ENCODE data around the gene KCNJ6.

The KCNJ6 gene

DNA sequence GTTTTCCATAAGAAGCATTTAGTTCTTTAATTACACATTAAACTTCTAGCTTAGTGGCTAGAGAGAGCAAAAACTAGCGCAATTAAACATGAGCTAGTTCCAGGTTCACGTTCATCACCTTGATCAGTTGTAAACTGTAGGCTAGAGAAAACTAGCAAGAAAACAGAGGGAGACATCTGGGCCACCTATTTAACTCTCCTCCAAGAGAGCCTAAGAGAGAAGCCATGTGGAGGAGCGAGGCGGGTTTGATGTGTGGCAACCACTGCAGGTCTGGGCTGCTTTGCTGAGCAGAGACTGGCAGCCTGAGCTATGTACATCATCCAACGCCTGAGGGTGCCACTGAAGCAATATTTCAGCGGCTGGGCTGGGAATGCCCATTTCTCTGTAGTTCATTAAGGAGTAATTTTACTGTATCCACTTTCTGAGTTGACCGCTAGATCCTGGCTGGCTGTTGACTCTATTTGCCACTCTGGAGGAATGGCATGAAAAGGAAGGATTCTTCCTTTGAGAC lies 296.7 kb downstream of the KCNJ6 start:
- intact Hi-C loops (cut with micrococcal nuclease) = no loop called here
- H3K27me3 Mint-ChIP-seq = no peaks in the 10 kb centered on the region
- H3K4me3 Mint-ChIP-seq = no peak overlapping the region
- no peak overlapping the region for H3K27ac Mint-ChIP-seq
- H3K9me3 Mint-ChIP-seq = peaks cover 5% of the 10 kb centered on the region
- H3K4me1 Mint-ChIP-seq (ENCODE audit: low read depth) = no peaks in the 10 kb centered on the region
- no peaks in the 10 kb centered on the region for H3K36me3 Mint-ChIP-seq (ENCODE audit: low read depth)

DNA sequence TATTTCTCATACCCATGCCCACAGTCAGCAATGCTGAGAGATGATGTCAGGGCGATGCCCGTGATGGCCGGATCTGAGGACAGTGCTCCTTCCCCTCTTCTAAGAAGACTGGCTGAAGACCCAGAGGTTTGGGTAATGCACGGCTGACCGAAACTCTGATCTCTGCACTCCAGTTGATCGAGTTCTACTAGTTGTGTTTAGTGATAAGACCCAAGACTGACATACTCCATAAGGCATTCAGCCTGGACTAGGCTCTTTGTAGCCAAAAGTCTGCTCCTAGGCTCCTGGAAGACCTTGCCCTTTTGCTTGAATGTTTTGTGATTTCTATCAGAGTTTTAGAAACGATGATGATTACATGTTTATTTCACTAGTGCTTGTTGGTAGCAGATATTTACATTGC lies 298.2 kb downstream of the KCNJ6 start:
- Mint-ChIP-seq H3K27me3 (no peaks in the 10 kb centered on the region), H3K4me1 (ENCODE audit: low read depth) (no peaks in the 10 kb centered on the region)

GRCh38 chr21:37615962-37616361 lies 300.3 kb downstream of the KCNJ6 start:
- Mint-ChIP-seq H3K27me3 (no peaks in the 10 kb centered on the region), H3K4me3 (no peak overlapping the region), H3K9me3 (peaks cover 13% of the 10 kb centered on the region), H3K27ac (no peak overlapping the region), H3K36me3 (ENCODE audit: low read depth) (no peaks in the 10 kb centered on the region), H3K4me1 (ENCODE audit: low read depth) (no peaks in the 10 kb centered on the region)
- intact Hi-C loops (cut with micrococcal nuclease) = no loop called here

More for the DNA sequence above, 298.2 kb downstream of the KCNJ6 start:
- Mint-ChIP-seq H3K9me3 (peaks cover 13% of the 10 kb centered on the region), H3K4me3 (no peak overlapping the region), H3K36me3 (ENCODE audit: low read depth) (no peaks in the 10 kb centered on the region), H3K27ac (no peak overlapping the region)
- intact Hi-C loops (cut with micrococcal nuclease) = no loop called here

DNA sequence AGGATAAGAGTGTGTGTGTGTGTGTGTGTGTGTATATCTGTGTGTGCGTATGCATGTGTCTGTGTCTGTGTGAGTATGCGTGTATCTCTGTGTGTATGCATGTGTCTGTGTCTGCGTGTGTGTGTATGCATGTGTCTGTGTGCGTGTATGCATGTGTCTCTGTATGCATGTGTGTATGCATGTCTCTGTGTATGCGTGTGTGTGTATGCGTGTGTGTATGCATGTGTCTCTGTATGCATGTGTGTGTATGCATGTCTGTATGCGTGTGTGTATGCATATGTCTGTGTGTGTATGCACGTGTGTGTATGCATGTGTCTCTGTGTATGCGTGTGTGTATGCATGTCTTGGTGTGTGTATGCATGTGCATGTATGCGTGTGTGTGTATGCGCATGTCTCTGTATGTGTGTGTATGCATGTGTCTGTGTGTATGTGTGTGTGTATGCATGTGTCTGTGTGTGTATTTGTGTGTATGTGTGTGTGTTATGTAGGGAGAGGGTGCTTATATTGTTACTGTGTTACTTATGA lies 301.8 kb downstream of the KCNJ6 start:
- no peak overlapping the region for H3K4me3 Mint-ChIP-seq
- H3K4me1 Mint-ChIP-seq (ENCODE audit: low read depth) = no peaks in the 10 kb centered on the region
- H3K27me3 Mint-ChIP-seq = no peaks in the 10 kb centered on the region
- no peaks in the 10 kb centered on the region for H3K36me3 Mint-ChIP-seq (ENCODE audit: low read depth)
- intact Hi-C loops (cut with micrococcal nuclease) = no loop called here
- peaks cover 13% of the 10 kb centered on the region for H3K9me3 Mint-ChIP-seq
- no peak overlapping the region for H3K27ac Mint-ChIP-seq

DNA sequence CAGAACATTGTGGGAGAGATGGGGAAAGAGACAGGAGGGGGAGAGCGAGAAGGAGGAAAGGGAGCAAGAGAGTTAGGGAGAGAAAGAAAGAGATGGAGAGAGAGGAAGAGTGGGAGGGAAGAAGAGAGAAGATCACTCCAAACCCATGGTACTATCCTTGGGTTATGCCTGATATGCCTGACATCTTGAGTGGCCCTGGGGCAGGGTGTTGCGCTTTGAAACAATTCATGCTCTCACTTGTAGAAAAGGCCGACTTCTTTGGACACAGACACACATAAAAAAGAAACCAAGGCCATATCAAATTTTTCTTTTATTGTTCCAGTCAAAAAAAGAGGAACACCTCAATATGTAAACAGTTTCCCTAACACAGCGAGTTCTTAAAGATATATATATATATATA lies 309.2 kb downstream of the KCNJ6 start:
- H3K27me3 Mint-ChIP-seq = peaks cover 2% of the 10 kb centered on the region
- no peaks in the 10 kb centered on the region for H3K4me1 Mint-ChIP-seq (ENCODE audit: low read depth)
- no peaks in the 10 kb centered on the region for H3K36me3 Mint-ChIP-seq (ENCODE audit: low read depth)
- intact Hi-C loops (cut with micrococcal nuclease) = no loop called here
- no peak overlapping the region for H3K27ac Mint-ChIP-seq
- peaks cover 11% of the 10 kb centered on the region for H3K9me3 Mint-ChIP-seq
- H3K4me3 Mint-ChIP-seq = no peak overlapping the region

- H3K27ac Mint-ChIP-seq = no peak overlapping the region
- H3K4me3 Mint-ChIP-seq = no peak overlapping the region
- no peaks in the 10 kb centered on the region for H3K4me1 Mint-ChIP-seq (ENCODE audit: low read depth)
- peaks cover 2% of the 10 kb centered on the region for H3K27me3 Mint-ChIP-seq
- peaks cover 11% of the 10 kb centered on the region for H3K9me3 Mint-ChIP-seq
- intact Hi-C loops (cut with micrococcal nuclease) = no loop called here
- H3K36me3 Mint-ChIP-seq (ENCODE audit: low read depth) = no peaks in the 10 kb centered on the region
Observed at GRCh38 chr21:37606549-37606948, 309.7 kb downstream of the KCNJ6 start.

DNA sequence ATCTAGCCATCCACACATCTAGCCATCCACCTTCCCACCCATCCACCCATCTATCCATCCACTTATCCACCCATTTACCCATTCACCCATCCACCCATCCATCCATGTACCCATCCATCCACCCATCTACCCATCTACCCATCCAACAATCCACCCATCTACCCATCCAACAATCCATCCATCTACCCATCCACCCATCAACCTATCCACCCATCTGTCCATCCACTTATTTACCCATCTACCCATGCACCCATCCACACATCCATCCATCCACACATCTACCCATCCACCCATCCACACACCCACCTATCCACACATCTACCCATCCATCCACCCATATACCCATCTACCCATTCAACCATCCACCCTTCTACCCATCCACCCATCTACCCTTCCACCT lies 311.3 kb downstream of the KCNJ6 start:
- H3K9me3 Mint-ChIP-seq = peaks cover 11% of the 10 kb centered on the region
- intact Hi-C loops (cut with micrococcal nuclease) = no loop called here
- peaks cover 2% of the 10 kb centered on the region for H3K27me3 Mint-ChIP-seq
- H3K36me3 Mint-ChIP-seq (ENCODE audit: low read depth) = no peaks in the 10 kb centered on the region
- H3K27ac Mint-ChIP-seq = no peak overlapping the region
- H3K4me1 Mint-ChIP-seq (ENCODE audit: low read depth) = no peaks in the 10 kb centered on the region
- no peak overlapping the region for H3K4me3 Mint-ChIP-seq

- intact Hi-C loops (cut with micrococcal nuclease) = no loop called here
- peaks cover under 1% of the 10 kb centered on the region for H3K27me3 Mint-ChIP-seq
- no peak overlapping the region for H3K4me3 Mint-ChIP-seq
- H3K36me3 Mint-ChIP-seq (ENCODE audit: low read depth) = no peaks in the 10 kb centered on the region
- H3K9me3 Mint-ChIP-seq = peaks cover 11% of the 10 kb centered on the region
- H3K4me1 Mint-ChIP-seq (ENCODE audit: low read depth) = no peaks in the 10 kb centered on the region
- no peak overlapping the region for H3K27ac Mint-ChIP-seq
Observed at GRCh38 chr21:37603129-37603528, 313.1 kb downstream of the KCNJ6 start.

GRCh38 chr21:37601915-37602314 lies 314.3 kb downstream of the KCNJ6 start:
- Mint-ChIP-seq H3K9me3 (peaks cover 13% of the 10 kb centered on the region), H3K4me3 (no peak overlapping the region), H3K27me3 (no peaks in the 10 kb centered on the region), H3K36me3 (ENCODE audit: low read depth) (no peaks in the 10 kb centered on the region), H3K27ac (no peak overlapping the region), H3K4me1 (ENCODE audit: low read depth) (no peaks in the 10 kb centered on the region)
- intact Hi-C loops (cut with micrococcal nuclease) = no loop called here

GRCh38 chr21:37601027-37601426 lies 315.2 kb downstream of the KCNJ6 start:
- H3K36me3 Mint-ChIP-seq (ENCODE audit: low read depth) = no peaks in the 10 kb centered on the region
- peaks cover 16% of the 10 kb centered on the region for H3K9me3 Mint-ChIP-seq
- intact Hi-C loops (cut with micrococcal nuclease) = no loop called here
- no peak overlapping the region for H3K4me3 Mint-ChIP-seq
- H3K27me3 Mint-ChIP-seq = no peaks in the 10 kb centered on the region
- H3K4me1 Mint-ChIP-seq (ENCODE audit: low read depth) = no peaks in the 10 kb centered on the region
- H3K27ac Mint-ChIP-seq = no peak overlapping the region

GRCh38 chr21:37595944-37596343 lies 320.3 kb downstream of the KCNJ6 start:
- Mint-ChIP-seq H3K4me3 (no peak overlapping the region), H3K9me3 (peaks cover 5% of the 10 kb centered on the region), H3K27ac (no peak overlapping the region), H3K36me3 (ENCODE audit: low read depth) (no peaks in the 10 kb centered on the region), H3K4me1 (ENCODE audit: low read depth) (no peaks in the 10 kb centered on the region), H3K27me3 (peaks cover 2% of the 10 kb centered on the region)
- intact Hi-C loops (cut with micrococcal nuclease) = no loop called here

- H3K27me3 Mint-ChIP-seq = peaks cover 2% of the 10 kb centered on the region
- H3K27ac Mint-ChIP-seq = no peak overlapping the region
- peaks cover 5% of the 10 kb centered on the region for H3K9me3 Mint-ChIP-seq
- no peak overlapping the region for H3K4me3 Mint-ChIP-seq
- H3K4me1 Mint-ChIP-seq (ENCODE audit: low read depth) = no peaks in the 10 kb centered on the region
- intact Hi-C loops (cut with micrococcal nuclease) = no loop called here
- no peaks in the 10 kb centered on the region for H3K36me3 Mint-ChIP-seq (ENCODE audit: low read depth)
Observed at GRCh38 chr21:37594472-37594951, 321.7 kb downstream of the KCNJ6 start.

DNA sequence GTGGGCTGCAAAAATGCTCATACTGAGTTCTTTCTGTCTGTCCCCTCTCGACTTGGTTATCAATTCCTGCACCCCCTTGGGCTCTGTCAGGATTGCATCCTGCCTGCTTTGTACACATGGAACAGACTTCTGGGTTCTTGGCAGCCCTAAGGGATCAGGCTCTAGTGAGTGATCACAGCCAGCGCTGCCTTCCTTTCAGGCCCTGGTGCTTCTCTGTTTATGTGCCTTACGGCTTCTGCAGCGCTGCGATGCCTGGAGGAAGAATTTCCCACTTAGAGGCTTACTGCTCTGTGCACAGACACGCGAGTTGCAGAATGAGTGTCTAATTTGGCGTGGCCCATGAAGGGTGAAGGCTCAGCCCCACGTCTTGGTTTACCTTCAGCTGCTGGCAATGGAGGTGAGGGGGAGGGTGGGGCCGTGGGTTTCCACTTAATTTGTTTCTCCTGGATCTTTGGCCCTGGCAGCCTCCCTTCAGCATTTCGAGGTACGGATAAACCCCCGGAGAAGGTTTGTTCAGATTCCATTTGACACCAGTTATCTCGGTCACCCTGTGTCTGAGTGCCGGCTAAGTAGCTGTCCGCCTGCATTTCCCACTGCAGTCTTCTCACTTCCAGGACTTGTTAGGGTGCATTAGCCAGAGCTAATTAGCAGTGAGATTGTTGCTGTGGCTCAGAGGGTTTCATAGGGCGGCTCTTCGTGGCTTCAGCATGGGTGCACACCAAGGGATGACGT lies 322.4 kb downstream of the KCNJ6 start:
- intact Hi-C loops (cut with micrococcal nuclease) = no loop called here
- H3K27ac Mint-ChIP-seq = no peak overlapping the region
- peaks cover 5% of the 10 kb centered on the region for H3K9me3 Mint-ChIP-seq
- H3K4me3 Mint-ChIP-seq = no peak overlapping the region
- peaks cover 2% of the 10 kb centered on the region for H3K27me3 Mint-ChIP-seq
- no peaks in the 10 kb centered on the region for H3K4me1 Mint-ChIP-seq (ENCODE audit: low read depth)
- no peaks in the 10 kb centered on the region for H3K36me3 Mint-ChIP-seq (ENCODE audit: low read depth)

DNA sequence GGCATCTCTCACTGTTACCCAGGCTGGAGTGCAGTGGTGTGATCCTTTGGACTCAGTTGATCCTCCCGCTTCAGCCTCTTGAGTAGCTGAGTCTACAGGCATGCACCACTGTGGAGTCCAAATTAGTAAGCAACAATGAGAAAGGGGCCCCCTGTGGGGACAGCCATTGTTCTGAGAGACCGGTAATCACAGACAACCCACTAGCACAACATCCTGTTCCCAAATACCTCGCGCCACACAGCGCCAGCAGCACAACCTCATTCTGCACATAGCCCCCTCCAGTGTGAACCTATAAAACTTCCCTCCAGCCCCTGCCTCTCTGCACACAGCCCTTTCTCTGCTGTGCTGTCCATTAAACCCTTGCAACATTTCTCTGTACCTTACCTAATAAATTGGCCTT lies 323.2 kb downstream of the KCNJ6 start:
- H3K4me3 Mint-ChIP-seq = no peak overlapping the region
- peaks cover 5% of the 10 kb centered on the region for H3K9me3 Mint-ChIP-seq
- no peaks in the 10 kb centered on the region for H3K36me3 Mint-ChIP-seq (ENCODE audit: low read depth)
- H3K4me1 Mint-ChIP-seq (ENCODE audit: low read depth) = no peaks in the 10 kb centered on the region
- no peak overlapping the region for H3K27ac Mint-ChIP-seq
- intact Hi-C loops (cut with micrococcal nuclease) = no loop called here
- H3K27me3 Mint-ChIP-seq = peaks cover 2% of the 10 kb centered on the region

DNA sequence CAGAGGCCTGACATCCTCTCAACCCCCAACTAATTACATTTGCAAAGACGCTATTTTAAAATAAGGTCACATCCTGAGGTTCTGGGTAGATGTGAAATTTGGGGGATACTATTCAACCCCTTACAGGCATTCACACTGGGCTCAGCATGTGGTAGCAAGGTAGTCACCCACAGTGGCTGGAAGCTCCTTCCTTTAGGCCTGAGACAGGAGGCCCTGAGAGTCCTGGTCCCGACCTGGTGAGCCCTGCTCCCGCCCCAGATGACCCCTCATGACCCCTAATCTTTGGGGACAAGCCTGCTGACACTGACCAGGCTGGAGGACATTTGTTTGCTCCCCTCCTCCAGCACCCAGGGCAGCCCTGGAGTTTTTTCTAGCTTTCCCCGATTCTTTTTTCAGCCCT lies 323.8 kb downstream of the KCNJ6 start:
- Mint-ChIP-seq H3K4me3 (no peak overlapping the region), H3K36me3 (ENCODE audit: low read depth) (no peaks in the 10 kb centered on the region), H3K4me1 (ENCODE audit: low read depth) (no peaks in the 10 kb centered on the region), H3K27me3 (peaks cover 2% of the 10 kb centered on the region), H3K9me3 (peaks cover 5% of the 10 kb centered on the region), H3K27ac (no peak overlapping the region)
- intact Hi-C loops (cut with micrococcal nuclease) = no loop called here
